Renal pelvis (tissue), 4 donors: Measurements from ENCODE around the gene ZSCAN16. TPM values are rescaled to one million over a fixed set of nuclear protein-coding genes. Genes with fewer than 3 reads are reported as not detected.
A peak's percentile ranks its signal among the peaks of the same experiment; 100 is the strongest.
"Not testable (repeated sequence)": the region's sequence is repeated elsewhere in the genome, so short reads cannot be mapped to it uniquely, and the experiment has no call there.

Experiments used
- DNase-seq: peaks from one replicate; pipeline ENCODE4 v3.0.0-alpha.2; 2013
- polyA plus RNA-seq, 3 donors: library from polyadenylated mRNA; unstranded; fragments of 120-200 nt; gene quantifications; one replicate each; pipeline ENCODE4 v1.2.1, GENCODE V29; 2013; ENCODE audit not compliant: insufficient read length in 3 of 3

Gene ZSCAN16
- polyA plus RNA-seq, 3 donors = 11.1 to 12.0 (median 11.3) TPM

DNA sequence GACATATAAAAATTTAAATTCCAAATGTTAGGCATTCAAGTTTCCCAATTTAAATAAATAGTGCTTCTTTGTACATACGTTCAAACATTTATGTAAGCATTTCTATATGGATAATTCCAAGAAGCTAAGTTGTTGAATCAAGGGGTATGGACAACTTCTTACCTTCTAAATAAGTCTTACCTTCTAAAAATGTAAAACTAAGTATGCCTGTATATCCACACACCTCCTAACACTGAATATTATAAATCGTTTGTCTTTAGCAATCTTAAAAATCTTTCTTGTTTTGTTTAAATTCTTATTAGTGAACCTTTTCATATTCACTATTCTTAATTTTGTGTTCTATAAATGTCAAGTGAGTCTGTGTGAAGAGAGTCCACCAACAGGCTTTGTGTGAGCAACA, 2.5 kb upstream of the ZSCAN16 start:
- DNase-seq = no peak

DNA sequence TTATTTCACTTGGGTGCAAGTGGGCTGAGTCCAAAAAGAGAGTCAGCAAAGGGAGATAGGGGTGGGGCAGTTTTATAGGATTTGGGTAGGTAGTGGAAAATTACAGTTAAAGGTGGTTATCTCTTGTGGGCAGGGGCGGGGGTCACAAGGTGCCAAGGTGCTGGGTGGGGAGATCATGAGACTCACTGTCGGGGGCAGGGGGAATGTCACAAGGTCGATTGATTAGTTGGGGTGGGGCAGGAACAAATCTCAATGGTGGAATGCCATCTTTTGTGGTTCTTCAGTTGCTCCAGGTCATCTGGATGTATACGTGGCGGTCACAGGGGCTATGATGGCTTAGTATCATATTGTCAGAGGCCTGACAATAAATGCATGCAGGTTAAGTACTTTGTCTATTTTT, 2.1 kb upstream of the ZSCAN16 start:
- DNase-seq = not testable (repeated sequence)

- no peak for DNase-seq
Observed at GRCh38 chr6:28124971-28125353, 553 bp downstream of the ZSCAN16 start.

DNA sequence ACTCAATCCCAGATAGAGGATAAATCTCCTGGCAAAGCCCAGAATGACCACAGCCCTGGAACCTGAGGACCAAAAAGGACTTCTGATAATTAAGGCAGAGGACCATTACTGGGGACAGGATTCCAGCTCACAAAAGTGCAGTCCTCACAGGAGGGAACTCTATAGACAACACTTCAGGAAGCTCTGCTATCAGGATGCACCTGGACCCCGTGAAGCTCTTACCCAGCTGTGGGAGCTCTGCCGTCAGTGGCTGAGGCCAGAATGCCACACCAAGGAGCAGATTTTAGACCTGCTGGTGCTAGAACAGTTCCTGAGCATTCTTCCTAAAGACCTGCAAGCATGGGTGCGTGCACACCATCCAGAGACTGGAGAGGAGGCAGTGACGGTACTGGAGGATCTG, 992 bp downstream of the ZSCAN16 start:
- DNase-seq = no peak

GRCh38 chr6:28134015-28134414, 9.6 kb downstream of the ZSCAN16 start:
- peak; percentile 20 for DNase-seq

- no peak for DNase-seq
Observed at GRCh38 chr6:28134716-28135115, 10.3 kb downstream of the ZSCAN16 start.

DNA sequence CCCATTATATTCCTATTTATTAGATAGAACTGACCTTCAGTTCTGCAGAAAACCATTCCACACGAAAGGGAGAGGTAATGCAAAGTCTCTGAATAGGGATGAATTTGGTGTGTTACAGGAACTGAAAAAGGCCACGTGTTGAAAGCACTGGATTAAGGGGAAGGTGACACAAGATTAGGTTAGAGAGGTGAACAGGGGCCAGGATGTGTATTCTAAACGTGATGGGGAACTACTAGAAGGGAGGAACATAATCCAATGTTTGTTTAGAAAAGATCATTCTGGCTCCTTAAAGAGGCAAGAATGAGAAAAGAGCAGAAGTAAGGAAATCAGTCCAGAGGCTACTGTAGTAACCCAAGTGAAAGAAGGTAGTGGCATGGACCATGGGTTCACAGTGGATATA, 11.0 kb downstream of the ZSCAN16 start:
- no peak for DNase-seq

GRCh38 chr6:28136585-28137504, 12.4 kb downstream of the ZSCAN16 start:
- DNase-seq = peak; percentile 92

DNA sequence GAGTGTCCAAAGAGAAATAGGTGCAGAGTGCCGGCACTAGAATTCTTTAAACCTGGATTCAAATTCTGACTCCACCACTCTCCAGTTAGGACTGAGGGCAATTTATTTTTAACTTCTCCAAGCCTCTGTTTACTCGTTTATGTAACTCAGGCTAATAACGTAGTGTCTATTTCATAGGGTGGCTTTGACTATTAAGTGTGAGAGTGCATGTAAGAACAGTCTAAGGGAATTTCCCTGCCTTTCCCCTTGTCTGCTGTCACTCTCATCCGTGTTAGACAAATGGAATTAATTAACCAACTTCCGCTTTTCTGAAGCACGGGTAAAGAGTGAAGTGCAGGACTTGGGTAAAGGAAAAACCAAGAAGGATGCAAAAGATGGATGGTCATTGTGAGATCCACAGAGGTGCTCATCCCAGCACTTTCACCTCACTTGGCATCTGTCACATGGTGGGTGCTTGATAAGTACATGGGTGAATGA, 13.1 kb downstream of the ZSCAN16 start:
- peak; percentile 17 for DNase-seq

DNA sequence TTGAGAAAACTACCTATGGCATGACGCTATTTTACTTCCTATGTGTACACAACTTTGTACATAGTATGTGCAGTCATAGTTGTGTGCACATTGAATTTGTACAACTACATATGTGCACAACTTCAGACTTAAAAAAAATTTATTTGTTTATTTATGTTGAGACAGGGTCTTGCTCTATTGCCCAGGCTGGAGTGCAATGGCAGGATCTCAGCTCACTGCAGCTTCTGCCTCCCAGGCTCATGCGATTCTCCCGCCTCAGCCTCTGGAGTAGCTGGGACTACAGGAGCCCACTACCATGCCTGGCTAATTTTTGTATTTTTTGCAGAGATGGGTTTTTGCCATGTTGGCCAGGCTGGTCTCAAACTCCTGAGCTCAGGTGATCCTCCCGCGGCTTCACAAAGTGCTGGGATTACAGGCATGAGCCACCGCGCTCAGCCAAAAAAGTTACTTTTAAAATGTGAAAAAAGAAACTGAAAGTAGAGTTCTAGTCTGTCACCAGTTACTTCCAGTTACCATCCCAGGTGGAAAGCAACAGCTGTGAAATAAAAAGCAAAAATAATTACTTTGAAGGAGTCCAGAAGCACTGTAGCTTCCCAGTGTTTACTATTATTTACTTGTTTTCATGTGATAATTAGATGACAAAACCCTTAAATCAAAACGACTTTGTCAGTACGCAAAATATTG, 15.6 kb downstream of the ZSCAN16 start:
- DNase-seq = no peak

DNA sequence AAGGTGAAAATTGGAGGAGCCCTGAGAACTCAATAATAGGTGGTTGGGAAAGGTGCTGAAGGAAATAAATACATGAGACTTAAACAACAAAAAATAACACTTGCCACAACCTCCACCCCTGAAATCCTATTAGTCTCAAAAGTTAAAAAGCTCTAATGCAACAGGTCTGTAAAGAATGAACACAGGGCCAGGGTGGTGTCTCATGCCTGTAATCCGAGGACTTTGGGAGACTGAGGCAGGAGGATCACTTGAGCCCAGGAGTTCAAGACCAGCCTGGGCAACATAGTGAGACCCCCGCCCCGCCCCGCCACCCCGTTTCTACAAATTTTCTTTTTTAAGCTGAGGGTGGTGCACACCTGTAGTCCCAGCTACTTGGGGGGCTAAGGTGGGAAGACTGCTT, 16.2 kb downstream of the ZSCAN16 start:
- DNase-seq = no peak

GRCh38 chr6:28141500-28142329, 17.3 kb downstream of the ZSCAN16 start, which contains the start of gene ZKSCAN8:
ZKSCAN8 (plus strand) TSS chr6:28141883; CDS start chr6:28148408, 6,525 bp downstream.
- DNase-seq = peak; percentile 91

DNA sequence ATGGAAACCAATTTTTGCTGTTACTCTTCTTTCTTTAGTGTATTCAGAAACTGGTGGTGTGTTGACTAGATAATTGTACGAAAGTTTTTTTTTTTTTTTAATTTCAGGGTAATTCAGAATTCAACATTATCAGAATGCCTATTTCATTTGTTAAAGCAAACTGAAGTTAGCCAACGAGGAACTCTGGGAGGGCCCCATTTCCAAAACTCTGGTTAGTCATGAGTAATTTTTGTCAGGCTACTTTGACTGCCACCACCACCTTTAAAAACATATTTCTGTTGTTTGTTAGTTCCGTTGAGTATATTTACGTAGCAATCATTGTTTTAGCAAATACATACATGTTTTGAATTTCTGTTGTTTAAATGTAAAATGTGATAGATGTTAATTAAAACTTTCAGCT, 18.0 kb downstream of the ZSCAN16 start:
- no peak for DNase-seq

GRCh38 chr6:28145231-28145630, 20.8 kb downstream of the ZSCAN16 start:
- DNase-seq = no peak

GRCh38 chr6:28152531-28152930, 28.1 kb downstream of the ZSCAN16 start:
- no peak for DNase-seq

- DNase-seq = no peak
Observed at GRCh38 chr6:28153546-28153945, 29.1 kb downstream of the ZSCAN16 start.

- DNase-seq = no peak
Observed at GRCh38 chr6:28154357-28154756, 29.9 kb downstream of the ZSCAN16 start.

DNA sequence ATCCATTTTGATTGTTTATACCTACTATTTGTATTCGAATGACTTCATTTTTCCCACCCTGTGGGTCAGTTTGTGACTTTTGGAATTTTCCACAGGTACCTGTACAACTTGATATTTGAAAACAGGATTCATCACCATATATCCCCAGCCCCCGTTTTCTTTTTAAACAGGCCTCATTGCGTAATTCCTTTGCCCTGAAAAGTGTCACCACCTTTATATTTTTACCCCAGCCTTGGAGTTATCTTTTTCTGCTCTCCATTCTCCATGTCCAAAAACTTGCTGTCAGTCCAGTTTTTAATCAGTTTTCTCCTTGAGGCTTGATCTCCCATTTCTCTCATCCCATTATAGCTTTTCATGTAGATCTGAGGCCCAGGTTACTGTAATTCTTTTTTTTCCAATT, 33.9 kb downstream of the ZSCAN16 start:
- DNase-seq = no peak

GRCh38 chr6:28159029-28159607, 34.7 kb downstream of the ZSCAN16 start:
- no peak for DNase-seq

DNA sequence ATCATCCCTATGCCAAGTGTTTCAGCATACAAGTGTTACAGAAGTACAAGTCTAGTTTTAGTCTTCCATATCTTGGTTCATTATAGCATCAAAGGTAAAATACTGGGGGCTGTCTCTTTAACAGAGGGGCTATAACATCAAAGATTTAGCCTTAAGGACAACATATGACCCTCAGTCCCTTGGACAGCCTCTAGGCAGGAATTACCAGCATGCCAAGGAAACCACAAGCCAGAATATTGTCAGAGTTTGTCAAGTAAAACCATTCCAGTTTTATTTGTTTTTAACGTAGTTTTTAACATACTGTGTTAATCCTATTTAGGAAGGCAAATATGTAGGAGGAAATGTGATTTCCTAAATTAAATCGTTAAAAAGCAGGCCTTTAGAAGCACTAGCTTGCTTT, 35.8 kb downstream of the ZSCAN16 start:
- no peak for DNase-seq

GRCh38 chr6:28161410-28162079, 37.1 kb downstream of the ZSCAN16 start:
- DNase-seq = peak; percentile 75
